ENCODE results near the gene LUZP2.

LUZP2 gene

DNA sequence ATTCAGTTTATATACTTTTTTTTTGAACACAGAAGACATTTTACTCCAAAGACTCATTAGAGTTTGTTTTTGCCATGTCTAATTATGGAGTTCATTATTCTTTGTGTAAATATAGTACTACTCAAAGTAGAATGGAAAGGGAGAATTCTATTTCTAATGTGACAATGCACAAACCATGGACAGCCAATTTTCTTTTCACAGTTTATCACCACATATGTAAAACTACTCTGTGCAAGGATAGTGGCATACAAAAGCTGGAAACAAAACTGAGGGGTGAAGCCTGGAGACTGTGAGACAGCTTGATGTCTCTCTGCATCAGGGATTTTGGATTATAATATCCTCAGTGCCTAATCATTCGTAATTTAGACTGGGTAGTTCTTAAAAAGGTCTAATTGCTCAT lies 75.5 kb downstream of the LUZP2 start:
- DNase-seq, result no peak

DNA sequence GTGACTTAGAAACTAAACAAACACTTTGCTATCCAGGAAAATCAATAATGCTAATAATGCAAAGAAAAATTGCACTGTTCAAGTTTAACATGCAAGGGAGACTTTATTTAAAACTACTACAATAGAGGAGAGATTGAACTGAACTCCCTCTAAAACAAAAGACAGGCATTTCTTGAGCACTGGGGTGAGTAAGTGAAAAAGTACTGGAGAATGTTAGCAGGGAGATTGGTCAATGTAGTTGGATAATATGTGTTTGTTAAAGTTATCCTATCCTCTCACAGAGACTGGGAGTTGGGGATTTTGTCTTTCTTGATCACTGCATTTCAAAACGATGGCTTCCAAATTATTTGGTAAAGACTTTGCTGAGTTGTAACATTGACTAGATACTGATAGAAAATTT lies 77.6 kb downstream of the LUZP2 start:
- no peak for DNase-seq

DNA sequence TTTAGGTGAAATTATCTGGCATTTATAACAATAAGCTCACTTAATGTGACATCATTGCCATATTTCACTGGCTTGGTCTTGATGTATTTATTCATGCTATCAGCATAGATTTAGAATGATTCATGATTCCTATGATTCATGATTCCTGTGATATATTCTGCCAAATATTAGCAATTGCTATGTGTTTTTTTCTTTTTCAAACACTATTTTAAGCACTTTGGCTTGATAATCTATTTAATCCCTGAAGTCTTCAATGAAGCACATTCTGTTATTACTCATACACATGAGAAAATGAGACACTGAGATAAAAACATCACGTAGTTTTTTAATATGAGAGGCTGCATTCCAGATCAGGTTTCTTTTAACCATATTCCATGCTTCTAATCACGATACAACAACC lies 78.5 kb downstream of the LUZP2 start:
- DNase-seq, result no peak

DNA sequence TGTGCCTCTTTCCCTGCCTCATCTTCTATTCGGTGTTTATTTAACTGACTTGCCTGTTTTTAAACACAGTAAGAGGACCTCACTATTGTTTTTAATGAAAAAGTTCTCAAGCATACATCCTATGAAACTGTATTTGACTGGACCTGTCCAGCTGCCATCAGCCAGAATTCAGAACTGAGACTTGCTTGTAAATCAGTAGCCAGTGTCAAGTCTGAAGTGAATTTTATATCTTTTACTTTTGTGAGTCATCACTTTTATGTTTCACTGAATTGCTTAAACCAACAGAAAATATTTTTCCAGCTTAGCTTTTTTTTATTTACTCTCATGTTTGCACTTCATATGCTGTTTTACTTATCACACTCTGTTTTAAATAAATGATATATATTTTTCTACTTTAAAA lies 88.3 kb downstream of the LUZP2 start:
- DNase-seq, result no peak

DNA sequence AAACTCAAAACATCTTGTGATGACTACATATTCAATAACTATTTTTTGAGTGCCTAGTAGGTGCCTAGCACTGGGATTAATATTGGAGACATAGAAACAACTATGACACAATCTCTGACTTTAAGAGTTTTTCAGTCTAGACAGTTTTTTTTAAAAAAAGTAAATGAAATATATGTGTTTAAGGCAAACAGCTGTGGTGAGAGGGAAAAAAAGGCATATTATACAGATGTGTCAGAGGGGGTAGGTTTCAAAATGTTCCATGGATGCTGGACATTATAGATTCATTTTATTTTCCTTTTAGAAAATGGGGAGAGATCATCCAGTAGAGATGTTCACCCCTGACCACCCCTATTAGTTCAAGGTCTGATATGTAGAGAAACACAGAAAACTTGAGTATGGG lies 90.8 kb downstream of the LUZP2 start:
- DNase-seq, result no peak

DNA sequence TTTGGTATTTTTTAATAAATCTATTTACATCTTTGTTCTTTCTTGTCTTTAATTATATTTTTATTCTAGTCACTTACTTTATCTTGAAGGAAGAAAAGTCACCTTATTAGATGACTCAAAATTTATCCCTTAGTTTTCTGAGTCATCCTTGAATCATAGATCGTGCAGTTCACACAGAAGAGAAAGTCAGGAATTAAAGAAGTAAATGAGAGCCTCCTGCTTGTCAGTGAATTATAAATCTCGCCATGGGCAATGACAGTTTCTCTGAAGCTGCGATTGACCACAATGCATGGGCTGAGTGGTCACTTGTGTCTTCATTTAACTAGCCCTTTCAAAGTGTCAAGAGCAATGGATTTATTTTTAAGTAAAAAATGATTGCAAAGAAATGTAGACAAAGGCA lies 91.2 kb downstream of the LUZP2 start:
- no peak for DNase-seq

DNA sequence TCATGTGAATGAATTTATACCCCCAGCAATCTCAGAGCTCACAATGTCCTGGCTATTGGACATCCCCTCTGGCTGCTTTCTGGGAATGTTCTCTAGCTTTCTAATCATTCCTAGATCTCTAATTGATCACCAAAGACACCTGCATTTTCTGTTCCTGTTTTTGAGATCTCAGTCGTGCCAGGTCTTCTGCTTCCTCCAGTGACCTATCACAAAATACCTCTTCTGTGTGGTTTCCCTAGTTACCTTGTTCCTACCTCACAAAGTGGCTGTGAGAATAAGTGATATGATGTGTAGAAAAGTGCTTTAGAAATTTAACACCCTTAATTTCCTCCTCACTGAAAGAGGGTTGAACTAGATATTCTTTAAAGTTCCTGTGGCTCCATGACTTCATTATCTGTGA lies 92.2 kb downstream of the LUZP2 start:
- no peak for DNase-seq

DNA sequence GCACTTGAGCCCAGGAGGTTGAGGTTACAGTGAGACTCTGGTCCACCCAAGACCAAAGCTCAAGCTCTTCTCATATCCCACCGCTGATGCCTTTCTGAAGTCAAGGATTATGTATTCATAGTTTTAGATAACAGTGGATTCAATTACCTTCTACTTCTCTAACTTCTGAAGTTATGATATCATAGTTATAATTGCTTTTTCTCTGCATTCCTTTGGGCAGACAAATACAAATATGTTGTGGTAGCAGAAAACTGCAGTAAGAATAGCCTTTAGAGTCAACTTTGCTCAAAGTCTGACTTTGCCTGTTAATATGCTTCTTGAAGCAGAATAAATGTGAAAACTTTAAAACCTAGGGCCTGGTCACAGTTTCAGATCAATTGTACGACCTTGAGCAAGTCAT lies 94.4 kb downstream of the LUZP2 start:
- DNase-seq, result no peak

DNA sequence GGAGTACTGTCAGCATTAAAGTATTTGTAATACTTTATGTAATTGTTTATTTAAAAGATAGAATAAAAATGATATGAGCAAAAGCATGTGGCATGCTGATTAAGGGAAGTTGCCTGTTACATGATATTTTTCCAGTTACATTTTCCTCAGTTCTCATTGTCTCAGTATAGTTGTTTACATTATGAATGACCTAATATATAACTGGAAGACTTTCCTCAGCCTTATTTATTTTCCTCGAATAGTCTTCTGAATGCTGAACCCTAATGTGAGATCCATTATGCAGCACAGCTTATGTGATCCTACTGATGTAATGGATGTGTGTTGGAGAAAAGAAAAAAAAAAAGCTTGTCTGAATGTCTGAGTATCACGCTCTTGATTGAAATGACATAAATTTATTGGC lies 95.5 kb downstream of the LUZP2 start:
- DNase-seq, result no peak

DNA sequence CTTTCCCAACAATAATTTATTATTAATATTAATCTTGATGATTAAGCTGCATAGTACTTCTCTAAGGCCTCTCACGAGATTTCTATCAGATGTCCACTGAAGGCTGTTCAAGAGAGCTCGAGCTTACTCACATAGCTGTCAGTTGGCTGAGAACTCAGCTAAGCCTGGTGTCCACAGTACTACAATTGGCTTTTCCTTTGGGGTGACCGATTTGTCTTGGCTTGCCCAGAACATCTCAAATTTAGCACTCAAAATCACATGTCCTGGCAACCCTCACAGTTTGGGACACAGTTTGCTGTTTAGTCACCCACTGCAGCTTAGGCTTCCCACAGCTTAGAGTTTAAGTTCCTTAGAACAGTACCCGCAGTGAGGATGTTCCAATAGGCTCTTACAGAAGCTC lies 96.5 kb downstream of the LUZP2 start:
- DNase-seq, result no peak

DNA sequence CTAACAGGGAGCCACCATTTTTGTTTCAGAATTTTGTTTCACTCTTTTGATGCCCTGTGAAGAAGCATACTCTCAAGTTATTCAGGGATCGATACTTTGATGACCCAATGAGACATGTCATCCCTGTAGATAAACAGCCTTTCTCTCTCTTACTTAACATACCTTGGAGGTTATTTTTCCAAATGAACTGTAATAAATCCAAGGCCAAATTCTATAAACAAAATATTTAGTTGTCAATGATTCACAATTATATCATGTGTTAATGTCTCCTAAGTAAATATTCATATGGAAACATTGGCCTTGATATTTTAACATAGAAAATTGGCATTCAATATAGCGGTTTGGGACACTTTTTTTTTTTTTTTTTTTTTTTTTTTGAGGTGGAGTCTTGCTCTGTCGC lies 97.5 kb downstream of the LUZP2 start:
- no peak for DNase-seq

DNA sequence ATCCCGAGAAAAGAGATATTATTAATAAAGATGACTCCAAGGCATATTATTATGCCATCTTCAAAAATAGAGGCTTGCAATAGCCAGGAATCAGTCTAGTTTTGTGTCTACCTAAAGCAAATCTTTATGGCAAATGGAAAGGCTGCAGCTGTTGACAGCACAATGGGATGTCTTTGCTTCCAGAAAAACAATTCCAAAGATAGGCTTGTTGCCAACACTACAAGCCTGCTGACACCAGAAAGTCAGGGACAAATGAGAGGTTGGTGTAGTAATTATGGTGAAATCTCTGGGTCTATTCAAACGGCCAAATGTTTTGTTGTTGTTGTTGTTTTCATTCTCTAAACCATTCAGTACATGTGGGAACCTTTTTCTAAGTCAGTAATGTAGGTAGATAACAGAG lies 101.8 kb downstream of the LUZP2 start:
- DNase-seq, result no peak

DNA sequence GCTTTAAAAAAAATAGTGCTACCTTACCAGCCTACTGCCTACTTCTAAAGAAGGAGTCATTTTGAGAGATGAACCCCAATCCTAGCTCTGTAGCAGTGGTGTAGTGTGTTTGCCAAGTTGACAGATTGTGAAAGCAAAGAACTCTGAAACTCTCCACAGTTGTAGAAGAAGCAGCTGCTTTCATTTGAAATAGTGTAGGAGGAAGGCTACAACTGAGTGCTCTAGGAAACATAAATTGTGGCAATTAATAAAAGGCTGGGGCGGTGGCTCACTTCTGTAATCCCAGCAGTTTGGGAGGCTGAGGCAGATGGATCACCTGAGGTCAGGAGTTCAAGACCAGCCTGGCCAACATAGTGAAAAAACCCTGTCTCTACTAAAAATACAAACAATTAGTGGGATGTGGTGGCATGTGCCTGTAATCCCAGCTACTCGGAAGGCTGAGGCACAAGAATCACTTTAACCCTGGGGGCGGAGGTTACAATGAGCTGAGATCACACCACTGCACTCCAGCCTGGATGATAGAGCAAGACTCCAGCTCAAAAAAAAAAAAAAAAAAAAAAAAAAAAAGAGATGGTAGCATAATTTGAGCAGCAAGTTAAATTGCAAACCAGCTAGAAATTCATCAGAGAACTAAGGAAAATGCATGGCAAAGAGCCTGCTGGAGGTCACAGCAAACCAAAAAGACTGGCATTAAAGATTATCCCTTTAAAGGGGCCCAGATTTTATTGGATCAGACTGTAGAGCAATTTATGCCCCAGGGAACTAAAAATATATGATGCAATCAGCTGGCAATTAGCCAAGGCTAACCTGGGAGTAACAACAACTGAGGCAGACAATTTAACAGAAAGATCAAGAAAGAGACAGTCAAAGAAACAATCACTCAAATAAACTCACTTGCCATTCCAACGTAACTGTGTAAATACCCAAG lies 112.6 kb downstream of the LUZP2 start:
- DNase-seq, result no peak

DNA sequence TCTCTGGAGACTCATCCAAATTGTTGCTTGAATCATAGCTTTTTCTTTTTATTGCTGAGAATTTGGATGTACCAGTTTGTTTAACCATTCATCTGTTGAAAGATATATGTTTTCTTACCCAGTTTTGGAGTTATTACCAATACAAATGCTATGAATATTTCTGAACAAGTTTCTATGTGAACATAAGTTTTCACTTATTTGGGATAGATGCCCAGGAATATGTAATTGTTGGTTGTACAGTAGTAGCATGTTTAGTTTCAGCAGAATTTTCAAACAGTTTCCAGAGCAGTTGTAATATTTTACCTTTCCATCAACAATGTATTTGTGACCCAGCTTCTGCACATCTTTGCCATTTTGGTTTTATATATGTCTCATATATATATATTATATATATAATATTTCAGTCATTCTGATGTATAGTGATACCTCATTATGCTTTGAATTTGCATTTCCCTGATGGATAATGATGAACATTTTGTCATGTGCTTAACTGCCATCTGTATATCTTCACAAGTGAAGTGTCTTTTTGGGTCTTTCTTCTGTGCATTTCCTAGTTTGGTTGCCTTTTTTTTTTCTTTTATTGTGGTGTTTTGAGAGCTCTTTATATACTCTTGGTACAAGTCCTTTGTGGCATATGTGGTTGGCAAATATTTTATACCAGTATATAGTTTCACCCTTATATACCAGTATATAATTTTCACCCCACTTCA lies 118.8 kb downstream of the LUZP2 start:
- no peak for DNase-seq

DNA sequence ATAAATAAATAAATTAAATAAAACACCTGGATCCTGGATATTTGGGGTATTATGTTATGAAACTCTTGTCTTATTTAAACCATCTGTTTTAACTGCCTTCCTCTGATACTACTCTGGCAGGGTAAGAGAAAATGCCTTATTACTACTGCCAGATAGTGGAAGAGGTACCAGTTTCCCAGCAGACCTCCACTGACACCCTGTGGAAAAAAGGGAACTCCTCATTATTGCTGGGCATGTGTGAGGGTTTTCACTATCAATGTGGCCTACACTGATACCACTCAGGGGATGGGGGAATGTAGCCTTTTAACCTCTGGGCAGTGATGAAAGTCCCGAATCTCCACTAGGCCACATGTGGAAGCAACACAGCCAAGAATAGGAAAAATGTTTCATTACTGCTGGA lies 121.0 kb downstream of the LUZP2 start:
- DNase-seq, result no peak

DNA sequence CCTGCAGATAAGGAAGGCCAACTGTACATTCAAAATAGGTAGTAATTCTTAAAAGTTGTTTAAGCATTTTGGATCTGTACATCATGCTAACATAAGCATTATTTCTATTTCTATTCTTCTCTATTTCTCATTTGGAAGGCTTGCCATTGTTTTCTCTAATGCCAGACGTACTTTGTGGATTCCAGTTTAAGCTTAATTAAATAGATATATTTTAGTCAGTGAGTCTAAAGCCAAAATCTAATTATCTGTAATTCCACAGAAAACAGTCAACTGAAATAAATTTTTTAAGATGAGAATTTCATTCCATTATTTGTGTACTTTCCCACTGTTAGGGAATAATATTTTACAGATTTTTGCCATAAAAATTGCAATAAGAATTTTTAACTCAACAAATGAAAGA lies 123.0 kb downstream of the LUZP2 start:
- no peak for DNase-seq

DNA sequence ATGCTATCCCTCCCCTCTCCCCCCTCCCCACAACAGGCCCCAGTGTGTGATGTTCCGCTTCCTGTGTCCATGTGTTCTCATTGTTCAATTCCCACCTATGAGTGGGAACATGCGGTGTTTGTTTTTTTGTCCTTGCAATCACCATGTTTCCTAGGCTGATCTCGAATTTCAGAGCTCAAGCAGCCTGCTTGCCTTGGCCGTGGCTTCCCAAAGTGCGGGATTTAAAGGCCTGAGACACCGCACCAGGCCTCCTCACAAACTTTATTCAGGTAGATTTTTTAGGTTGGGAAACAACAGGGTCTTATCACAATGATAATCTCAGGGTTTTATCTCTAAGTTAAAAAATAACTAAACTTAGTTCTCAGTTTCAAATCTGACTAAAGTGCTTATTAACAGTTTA lies 125.4 kb downstream of the LUZP2 start:
- no peak for DNase-seq

DNA sequence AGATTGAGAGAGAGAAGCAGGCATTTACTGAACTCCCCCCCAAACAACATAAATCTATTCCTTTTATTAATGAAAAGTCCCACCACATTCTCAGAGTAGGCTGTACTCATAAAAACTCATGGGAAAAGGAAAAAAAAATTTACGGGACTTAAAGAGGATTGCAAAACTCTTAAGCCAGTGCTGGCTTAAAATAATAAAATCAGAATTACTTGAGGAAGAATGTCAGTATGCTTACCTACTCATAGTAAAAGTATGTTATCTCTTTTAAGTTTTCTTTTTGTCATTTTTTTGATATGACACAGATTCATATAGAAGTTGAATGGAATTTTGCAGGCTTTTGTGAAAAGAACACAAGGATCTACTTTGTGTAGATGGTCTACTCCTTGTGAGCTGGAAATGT lies 126.3 kb downstream of the LUZP2 start:
- DNase-seq, result no peak

DNA sequence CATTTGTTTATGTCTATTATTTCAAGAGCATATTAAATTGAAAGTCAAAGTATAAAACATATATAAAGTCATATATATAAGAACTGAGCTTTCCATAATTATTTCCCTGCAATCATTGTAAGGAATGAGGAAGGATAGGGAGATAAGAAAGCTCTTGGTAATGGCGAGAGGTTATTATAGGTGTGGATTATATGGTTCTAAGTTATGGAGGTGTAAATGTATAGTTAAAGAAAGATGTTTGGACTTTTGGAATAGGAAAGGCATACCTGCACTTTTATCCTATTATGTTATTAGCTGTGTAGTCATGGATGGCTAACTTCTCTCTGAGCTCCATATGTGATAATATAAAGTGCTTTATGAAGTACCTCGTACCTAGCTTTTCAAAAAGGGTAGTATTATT lies 127.6 kb downstream of the LUZP2 start:
- no peak for DNase-seq

DNA sequence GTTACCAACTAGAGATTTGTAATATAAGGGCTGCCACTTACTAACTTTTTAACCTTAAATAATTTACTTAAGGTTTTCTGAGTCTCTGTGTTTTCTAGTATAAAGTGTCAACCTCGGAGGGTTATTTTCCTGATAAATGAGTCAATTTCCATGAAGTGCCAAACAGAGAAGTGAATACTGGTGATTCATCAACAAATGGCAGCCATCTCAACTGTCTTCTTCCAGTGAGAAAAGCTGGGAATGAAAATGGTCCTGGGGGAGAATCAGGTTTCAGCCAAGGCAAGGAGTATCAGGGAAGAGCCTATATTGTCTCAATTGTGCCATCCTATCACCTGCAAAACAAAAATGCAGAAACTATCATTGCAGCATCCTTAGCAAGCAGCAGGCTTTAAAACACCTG lies 129.1 kb downstream of the LUZP2 start:
- DNase-seq, result no peak

DNA sequence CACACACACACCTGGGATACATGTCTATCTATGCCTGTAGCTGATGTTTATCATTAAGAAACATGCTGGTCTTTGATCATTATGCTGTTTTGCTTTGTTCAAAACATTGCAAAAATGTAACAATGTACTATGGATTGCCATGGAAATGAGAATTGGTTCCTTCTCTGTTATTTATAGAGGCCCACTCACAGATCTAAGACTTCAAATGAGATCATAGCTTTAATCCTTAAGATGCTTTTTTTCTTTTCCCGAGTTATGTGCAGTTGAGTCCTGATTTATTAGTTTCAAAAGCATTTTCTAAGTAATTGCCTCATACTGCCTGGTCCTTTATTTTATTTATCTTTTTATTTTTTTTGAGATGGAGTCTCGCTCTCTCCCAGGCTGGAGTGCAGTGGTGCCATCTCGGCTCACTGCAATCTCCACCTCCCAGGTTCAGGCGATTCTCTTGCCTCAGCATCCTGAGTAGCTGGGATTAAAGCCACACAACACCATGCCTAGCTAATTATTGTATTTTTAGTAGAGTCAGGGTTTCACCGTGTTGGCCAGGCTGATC lies 131.4 kb downstream of the LUZP2 start:
- no peak for DNase-seq

DNA sequence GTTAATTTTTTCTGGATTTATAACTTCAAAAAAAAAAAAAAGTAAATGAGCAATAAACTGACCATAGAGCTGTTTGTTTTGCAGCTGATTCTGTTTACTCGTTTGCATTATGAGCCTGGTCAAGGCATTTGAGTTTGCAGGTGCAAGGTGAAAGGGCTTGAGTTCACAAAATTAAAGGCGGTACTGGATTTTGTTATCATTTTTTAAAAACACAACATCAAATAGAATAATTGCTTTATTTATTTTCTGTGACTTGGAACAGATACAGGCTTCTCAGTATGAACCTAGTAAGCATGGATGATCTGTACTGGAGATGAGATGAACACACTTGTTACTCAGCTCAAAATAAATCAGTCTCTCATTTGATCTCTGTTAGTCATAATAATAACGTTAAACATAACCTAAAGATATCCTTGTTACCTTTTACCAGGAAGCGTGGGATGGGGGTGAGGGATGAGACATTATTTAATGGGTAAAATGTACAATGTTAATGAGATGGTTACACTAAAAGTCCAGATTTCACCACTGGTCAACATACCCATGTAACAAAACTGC lies 137.8 kb downstream of the LUZP2 start:
- DNase-seq, result no peak

DNA sequence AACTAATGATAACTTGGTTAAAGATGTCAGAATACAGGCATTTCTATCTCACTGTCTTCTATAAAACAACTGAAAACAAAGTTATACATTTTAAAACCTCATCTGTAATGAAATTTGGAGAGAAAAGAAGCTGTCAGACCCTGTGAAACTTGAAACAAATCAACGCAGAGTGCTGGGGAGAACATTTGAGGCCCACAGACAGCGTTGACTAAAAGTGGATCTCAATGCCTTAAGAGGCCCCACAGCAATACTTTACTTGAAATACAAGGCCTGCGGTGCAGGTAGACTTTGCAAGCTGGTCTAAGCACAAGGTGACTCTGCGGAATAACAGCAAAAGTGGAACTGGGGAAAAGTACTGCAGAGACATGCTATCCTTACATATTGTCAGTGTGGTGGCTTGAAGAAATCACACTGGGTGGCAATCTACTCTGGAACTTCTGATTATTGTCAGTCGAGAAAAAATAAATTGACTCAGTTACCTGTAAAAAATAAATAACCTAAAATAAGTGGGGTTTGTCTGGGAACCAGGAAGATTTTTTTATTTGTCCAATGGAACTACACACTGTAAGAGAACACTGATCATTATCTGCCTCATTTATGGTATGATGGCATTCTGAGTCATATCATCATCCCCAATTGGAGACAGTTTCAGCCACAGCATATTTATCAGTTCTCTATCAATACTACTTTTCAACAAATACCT lies 138.9 kb downstream of the LUZP2 start:
- DNase-seq, result no peak
